T-helper 9 cell (primary cell): ENCODE measurements around the gene TRPM3.

Experiments
- DNase-seq: peaks from one replicate; pipeline ENCODE4 v3.0.0-alpha.2; 2020
- total RNA-seq, 2 donors: gene quantifications; one replicate each; lab custom pipeline; 2026; lab: John Stamatoyannopoulos, UW

Gene TRPM3
- 0 to 0.07 reads per million in 2 donors for total RNA-seq

DNA sequence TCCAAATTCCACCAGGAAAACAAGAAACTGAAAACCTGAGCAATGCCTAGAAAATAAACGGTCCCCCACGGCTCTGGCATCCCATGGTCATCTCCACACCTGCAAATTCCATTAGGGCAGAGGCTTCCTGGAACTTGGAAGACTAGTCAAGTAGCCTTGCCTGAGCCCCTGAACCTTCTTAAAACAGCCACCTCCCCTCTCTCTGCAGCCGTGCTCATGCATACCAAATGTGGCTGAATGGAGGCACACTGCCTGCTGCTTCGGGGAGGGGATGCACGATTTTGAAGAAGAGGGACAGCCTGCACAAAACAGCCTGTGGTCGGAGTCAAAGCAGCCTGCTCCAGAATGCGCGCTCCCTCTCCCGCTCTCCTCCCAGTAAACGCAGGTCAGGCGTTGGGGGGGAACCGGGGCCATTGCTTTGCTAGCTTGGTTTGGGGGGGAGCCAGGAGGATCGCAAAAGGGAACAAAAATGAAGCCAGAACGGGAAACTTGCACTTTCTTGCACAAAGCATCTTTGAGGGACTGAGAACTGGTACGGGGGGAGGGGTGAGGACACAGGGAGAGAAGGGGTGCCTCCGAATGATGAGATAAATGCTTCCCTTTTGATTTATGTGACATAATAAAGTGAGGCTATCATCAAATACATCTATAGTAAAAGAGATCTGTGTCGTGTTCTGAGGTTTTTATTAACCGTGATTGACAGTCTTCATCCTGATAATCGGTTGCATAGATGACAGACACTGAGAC lies at the start of gene TRPM3:
TSS of gene TRPM3 (minus strand) at position 347 of the 747 bp plus-strand sequence. CDS start at position 80, 267 bp downstream.
- DNase-seq: no peak

DNA sequence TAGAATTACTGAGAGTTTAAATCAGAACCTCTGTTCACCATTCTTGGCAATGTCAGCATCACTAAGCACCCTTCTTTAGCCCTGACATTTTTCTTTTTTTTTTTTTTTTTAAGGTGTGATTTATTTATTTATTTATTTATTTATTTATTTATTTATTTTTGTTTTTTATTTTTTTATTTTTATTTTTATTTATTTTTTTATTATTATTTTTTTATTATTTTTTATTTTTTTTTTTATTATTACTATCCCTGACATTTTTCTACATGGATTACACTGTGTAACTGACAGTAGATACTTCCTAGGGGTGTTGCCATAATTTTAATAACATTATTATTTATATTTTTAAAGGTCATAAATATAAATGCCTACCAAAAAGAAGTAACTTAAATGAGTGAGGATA lies 47.0 kb upstream of the TRPM3 start:
- no peak for DNase-seq

DNA sequence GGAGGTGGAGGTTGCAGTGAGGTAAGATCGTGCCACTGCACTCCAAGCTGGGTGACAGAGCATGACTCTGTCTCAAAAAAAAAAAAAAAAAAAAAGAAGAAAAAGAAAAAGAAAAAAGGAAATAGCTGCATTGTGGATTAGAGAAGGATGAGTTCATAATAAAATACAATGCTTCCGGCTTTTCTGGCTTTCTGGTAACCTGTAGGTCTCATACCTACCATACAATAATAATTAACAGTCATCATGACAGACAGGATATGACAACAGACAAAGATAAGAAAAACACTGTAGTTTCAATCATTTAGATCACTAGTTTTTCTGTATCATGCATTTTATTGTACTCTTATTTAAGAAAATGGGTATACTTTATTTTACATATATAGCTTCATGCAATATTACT lies 40.7 kb upstream of the TRPM3 start:
- DNase-seq: no peak

DNA sequence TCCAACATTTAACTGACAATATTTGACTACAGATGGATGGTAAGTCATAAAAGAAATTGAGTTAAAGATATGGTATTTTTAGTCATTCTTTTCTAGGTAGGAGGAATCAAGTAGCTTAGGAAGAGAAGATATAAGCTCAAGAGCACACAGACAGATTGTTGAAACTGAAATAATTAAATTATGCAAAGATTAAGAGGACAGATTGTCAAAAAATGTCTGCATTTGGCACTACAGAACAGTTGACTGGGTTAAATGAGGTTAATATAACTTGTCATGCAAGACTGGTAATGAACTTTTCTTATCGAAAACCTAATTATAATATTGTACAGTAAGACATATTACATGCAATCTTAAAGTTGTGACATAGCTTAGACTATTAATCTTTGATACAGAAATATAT lies 36.3 kb upstream of the TRPM3 start:
- DNase-seq: no peak

DNA sequence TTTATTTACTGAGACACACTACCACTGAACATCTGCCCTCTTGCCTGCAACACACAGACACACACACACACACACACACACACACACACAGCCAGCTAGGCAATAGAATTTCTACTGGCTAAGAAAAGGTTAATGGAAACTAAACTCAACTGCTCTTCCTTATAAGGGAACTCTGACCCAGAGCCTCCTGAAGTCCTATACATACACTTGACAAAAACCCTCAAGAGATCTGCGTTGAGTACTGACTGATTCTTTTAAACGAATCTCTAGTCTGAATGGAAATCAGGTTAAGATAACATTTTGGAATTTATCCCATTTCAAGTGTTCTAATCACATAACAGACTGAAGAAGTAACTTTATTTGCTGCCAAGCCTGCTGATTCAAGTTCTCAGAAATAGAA lies 25.9 kb upstream of the TRPM3 start:
- DNase-seq: no peak

DNA sequence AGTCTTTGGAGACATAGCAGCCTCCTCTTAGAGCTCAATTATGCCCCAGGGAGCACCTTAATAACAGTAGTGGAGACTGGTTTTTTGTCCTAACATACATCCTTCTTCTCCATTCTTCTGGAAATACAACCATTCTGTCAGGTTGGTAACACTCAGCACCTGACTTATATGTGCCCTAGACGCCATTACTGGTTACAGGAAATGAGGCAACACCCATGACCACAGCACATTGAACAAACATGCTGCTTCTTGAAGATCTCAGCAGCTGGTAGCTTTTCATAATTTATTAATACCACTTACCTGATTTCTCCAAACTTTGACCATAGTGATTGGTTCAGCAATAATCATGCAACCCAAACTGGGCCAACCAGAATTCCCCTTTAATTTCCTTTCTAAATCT lies 25.1 kb upstream of the TRPM3 start:
- DNase-seq: no peak

DNA sequence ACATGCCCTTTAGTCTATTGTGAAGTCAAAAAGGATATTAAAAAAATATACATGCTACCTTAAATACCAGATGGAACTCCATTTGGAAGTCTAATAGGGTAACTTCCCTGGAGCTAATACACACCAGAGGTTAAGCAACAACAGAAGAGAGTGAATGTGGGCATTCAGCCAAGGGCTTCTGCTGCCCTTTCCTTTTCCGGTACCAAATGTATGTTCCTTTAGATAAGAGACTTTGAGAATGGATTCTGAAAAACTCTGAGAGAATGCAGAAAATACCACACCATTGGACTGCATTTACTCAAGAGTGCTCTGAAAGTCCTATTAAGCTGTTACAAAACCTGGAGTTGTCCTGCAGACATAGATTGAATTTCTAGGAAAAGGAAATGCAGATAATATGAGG lies 23.8 kb upstream of the TRPM3 start:
- DNase-seq: no peak

DNA sequence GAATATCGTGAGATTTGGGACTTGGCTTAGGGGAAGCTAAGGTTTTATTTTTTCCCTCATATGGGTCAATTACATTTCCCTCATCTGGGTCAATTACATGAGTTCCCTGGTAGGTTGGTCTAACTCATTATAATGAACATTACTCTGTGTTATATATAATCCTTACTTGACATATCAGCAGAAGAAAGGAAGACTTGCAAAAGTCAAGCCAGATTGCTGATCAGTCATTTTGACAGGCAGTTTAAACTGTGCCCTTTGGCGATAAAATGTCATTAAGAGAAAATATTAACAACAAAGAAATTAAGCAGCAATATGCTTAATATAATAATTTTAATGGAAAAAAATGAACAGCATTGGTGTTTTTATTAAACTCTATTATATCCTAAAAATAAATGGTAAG lies 23.1 kb upstream of the TRPM3 start:
- DNase-seq: no peak

DNA sequence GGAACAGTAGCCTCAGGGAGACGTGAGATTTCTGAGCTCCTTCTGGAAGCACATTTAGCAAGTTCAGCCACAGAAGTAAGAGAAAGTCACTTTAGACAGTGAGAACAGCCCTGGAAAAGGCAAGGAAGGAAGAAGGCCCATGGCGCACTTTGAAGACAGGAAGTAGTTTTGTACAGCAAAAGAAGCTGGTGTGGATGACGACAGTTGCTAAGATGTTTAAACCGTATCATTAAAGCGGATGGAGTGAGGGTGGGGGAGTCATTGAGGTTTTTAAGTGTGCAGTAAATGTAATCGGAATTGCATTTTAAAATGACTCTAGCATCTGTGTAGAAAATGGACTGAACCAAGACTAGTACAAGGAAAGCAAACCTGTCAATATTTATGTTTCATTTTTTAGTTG lies 15.3 kb upstream of the TRPM3 start:
- no peak for DNase-seq

DNA sequence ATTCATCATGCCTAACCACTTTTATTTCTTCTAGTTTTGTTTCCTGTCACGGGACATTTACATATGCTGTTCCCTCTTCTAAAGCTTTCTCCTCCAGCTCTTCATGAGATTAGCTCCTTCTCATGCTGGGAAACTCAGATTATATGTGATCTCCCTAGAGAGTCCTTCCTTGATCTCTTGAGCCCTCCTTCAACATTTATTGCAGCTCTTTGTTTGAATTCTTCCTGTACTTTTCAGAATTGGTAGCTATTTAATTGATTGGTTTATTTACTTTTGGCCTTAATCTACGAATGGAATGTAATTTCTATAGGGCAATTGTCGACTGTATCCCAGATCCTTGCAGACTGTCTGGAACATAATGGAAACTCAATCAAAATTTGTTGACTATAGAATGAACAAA lies 9.7 kb upstream of the TRPM3 start:
- DNase-seq: no peak

DNA sequence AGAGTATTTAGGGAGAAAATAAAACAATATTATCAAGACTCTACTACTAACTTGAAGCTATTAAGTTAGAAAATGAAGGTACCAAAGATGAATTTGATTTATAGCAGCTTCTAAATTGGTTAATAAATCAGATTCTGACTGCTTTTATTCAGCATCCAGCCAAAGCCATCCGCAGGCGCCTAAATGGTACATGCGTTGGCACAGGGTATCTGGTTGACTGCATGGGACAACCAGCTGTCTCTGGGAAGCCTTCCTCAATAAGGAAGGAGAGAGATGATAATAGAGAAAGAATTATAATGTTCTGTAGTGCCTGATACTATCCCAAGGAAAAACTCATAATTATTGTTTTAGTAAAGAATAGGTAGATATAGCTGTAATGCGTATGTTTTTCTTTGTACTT lies 9.1 kb upstream of the TRPM3 start:
- no peak for DNase-seq

DNA sequence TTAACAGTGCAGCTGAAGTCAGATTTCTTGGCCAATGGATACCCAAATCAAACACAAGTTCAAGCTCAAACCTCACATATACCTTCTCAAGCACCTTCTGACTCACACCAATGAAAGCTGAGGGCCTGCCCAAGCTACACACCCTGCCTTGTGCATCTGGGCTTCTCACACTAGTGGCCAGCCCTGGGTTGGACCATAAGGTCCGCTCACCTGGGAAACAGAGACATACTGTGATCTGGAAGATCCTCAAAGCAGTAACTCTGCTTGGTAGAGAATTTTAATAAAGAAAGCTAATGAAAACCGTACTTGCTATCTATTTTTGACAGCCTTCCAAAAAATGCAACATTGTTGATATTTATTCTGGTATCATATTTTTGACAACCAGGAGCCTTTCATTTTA lies 7.4 kb upstream of the TRPM3 start:
- no peak for DNase-seq

DNA sequence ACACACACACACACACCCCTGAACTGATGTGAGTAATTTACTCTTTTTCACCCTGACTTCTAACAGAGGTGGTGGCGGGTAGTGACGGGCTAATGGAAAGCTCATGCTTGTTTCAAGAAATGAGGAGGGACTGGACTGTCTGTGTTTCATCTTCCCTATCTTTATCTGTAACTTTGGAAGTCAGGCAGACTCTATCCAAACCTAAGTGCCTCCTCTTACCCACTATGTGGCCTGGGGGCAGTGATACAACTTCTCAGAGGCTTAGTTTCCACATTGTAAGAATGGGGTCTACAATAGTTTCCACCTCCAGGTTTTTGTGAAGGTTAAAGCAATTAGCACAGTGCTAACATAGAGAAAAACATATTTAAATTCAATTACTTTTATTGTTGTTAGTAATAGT lies 5.9 kb upstream of the TRPM3 start:
- DNase-seq: no peak

DNA sequence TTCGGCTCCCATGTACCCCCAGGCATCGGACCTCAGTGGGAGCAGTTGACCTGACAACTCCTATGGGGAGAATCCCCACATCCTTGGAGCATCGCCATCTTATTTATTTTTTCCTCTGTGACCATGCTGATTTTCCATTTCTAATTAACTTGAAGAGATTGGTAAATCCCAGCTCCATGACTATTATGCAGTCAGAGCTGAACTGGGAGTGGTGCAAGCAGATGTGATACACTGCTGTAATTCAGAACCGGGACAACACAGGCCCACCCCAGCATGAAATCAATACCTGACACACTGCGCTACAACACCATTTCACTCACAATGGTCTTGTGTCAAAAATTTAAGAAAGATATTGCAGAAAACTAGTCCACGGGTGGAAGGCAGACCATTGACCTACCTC lies 1.0 kb upstream of the TRPM3 start:
- no peak for DNase-seq

DNA sequence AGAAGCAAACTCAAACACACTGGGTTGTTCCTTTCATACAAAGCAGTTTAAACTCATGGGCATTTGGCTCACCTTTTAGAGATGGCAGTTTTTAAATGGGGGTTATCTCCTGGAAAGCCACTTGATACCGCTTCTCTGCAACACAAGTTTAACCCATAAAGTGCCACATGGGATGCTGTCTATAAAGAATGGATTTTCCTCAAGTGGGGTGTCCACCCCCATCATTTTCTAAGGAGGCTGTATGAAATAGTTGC lies 528 bp upstream of the TRPM3 start:
- no peak for DNase-seq

DNA sequence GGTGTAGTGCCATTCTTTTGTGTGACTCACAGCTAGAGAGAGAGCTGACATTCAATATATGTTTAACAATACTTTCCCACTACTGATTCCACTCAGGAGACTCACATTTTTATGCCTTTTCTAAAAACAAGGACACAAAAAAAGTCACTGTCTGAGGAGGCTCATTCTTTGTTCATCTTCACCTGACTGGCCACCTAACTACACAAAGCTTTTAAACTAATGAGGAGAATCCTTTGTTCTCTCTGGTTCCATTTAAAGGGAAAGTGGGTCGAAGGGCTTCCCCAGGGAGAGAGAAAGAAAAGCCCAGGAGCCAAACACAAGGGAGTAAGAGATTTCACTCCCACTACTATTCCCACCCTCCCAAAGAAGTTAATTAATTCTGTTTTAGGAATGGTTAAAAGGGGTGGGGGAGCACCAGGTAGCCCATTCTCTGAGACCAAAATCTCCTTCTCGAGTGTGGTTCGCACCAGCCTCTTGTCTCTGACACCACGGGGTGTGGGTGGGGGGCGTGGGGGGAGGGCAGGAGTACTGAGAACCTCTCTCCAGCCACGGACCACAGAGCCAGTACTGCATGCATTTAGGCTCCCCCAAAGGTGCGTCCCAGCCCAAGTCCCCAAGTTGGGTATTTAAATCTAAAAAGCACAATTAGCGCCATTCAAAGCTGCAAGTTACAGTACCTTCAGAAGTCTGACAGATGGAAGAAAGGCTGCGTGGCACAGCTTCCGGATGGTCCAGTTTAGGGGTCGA lies 747 bp downstream of the TRPM3 start:
- no peak for DNase-seq

DNA sequence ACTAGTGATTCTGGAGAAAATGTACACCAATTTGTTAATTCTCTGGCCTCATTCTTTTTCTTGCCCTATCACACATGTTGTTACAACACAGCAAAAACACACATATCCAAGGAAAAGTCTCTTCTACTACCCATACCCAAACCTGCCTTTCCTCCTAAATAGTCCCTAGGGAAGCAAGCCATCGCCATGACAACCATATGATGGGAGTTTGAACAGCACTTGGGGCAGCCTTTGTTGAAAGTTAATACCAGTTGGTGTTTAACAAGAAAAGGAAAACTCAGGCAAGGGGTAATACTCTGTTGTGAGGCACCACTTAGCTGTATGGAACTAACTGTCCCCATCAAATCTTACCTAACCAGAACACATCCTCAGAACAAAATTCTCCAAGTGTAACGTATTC lies 1.7 kb downstream of the TRPM3 start:
- DNase-seq: no peak

DNA sequence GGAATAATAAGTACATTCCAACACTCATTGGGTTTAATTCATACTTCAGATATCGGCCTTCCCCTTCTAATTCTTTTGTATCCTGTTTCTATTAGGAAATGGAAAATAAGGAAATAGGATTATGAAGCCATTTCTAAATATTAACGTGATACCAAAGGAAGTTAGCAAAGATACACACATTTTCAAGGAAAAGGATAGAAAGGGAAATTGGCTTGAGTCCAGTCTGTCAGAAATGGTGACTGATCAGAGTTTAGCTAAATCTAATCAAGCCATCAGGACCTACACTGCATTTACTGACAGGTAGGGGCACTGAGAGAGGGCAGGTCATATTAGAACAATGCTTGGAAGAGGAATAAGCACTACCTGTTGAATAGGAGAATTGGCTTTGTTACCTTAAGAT lies 3.1 kb downstream of the TRPM3 start:
- DNase-seq: no peak

DNA sequence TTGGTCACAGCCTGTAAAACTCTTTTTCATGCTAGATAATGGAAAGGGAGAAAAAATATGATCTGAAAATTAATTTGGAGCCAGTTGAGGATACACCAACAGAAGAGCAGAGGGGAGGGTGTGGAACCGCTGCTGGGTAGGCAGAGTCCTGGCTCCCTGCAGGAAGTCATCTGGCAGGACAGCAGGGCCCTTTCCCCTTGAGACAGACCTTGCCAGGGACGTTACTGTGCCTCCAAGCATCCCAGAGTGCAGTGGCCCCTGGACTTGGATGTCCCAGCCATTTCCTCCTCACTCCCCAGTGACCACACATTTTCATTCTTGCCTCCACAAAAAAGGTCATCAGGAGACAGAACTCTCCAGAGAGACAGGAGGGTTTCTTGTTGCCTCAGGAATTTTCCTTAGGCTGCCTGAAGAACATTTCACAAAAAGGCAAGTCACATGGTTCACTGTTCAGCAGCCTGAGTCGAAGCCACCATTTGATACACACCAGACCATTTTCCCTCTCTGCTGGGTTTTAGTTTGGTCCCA lies 5.9 kb downstream of the TRPM3 start:
- no peak for DNase-seq

DNA sequence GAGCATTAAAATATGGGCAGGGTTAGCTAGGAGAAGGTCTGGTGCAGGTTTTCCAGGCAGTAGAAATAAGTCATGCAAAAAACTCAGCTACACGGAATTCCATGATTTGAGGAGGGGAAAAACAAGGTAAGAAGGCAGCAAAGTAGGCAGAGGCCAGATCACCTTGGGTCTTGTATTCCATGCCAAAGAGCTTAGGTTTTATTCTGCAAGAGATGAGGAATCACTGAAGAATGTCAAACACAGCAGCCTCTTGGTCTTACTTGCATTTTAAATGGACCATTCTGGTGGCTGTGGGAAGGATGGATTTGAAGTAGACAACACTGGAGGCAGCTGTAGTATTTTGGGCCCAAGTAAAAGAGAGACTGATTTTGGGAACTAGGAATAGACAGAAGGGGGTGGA lies 8.6 kb downstream of the TRPM3 start:
- DNase-seq: no peak

DNA sequence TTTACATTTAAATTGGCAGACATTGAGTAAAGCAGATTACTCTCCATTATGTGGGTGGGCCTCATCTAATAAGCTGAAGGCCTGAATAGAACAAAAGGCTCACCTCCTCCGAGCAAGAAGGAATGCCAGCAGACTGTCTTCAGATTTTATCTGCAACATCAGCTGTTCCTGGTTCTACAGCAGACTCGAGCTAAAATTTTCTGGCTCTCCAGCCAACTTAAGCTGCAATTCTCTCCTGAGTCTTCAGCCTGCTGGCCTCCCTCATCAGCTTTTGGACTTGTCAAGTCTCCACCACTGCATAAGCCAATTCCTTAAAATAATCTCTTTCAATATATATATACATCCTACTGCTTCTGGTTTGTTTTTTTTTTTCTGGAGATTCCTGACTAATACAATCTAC lies 12.5 kb downstream of the TRPM3 start:
- DNase-seq: no peak

DNA sequence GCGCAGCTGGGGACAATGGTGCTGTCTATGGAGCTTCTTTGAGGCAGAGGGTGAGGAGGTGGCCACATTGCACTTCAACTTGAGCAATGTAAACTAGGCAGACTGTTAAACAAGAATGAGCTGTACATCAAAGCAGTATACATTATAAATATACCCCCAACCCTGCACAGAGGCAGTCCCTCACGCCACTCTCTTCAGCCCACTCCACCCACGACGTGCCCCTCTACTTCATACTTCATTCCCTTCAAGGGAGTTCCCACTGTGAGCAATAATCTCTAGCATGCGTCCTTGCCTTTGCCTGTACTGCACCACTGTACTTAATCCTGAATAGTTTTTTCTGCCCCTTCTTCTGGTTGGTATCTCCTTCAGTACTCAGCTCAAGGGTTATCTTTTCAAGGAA lies 14.4 kb downstream of the TRPM3 start:
- no peak for DNase-seq

DNA sequence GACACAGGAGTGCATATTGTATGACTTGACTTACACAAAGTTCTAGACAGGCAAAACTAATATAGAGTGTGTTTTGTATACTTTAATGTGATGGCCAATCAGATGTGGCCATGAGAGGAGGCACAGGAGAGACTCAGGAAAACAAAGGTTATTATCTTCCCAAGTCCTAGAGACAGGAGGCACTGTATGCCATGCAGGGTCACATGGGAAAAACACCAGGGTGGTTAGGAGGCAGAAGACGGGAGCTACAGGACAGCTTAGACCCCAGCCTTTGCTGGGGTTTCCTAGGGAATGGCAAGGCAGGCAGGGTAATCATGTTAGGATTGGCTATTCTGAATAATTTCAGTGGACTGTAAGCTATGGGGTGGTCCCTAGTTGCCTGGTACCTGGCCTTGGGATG lies 16.2 kb downstream of the TRPM3 start:
- DNase-seq: no peak

DNA sequence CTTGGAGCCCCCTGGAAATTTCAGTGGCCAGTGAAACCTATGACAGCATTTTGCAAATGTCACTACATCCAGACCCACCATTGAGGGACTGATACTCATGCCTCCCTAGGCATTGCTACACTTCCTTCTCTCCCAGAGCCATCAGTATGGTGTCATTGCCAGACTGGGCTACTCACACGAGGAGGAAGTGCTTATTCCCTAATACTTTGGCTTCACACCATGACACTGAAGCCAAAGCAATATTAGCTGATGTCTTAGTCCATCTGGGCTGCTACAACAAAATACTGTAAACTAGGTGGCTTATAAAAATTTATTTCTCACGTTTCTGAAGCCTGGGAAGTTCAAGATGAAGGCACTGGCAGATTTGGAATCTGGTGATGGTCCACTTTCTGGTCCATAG lies 22.6 kb downstream of the TRPM3 start:
- no peak for DNase-seq

DNA sequence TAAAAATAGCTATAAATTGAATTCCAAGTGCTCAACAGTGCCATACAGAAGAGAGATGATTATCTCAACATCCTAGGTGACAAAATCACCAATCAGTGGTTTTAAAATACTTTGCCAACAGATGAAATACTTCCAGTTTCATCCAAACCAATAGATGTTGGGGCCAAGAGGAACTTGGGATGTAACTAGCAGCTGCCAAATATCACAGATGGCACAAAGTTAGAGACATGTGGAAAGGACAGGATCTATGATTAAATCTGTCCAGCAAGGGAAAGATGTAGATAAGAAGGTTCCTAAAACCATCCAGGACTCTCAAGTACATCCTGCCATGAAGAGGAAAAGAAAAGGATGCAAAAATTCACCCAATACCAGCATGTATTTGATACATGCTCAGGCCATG lies 23.8 kb downstream of the TRPM3 start:
- no peak for DNase-seq
